SK-N-SH (cell line): ENCODE results near the gene TGM2. TPM values are rescaled to one million over a fixed set of nuclear protein-coding genes. Genes with fewer than 3 reads are reported as not detected.

ENCODE experiments used
- CTCF ChIA-PET: fragments of 300-600, 350-600 bp; formaldehyde crosslinking; extraction: SDS; loops from one replicate; lab custom pipeline; 2021; lab: Yijun Ruan, JAX
- POLR2A ChIA-PET: fragments of 350-600 bp; sonication (Branson Sonifier 250); formaldehyde crosslinking; extraction: SDS; loops from one replicate; lab custom pipeline; 2020; ENCODE audit warnings: antibody characterized with exemption, inconsistent platforms; lab: Yijun Ruan, JAX
- DNase-seq: peaks from one replicate; pipeline ENCODE4 v3.0.0; 2012
- H2AFZ ChIP-seq: fragments of 200-600 bp; sonication (generic); 2 replicates; pipeline ENCODE4 v1.8.1; 2016; ENCODE audit warnings: antibody characterized with exemption, mild to moderate bottlenecking, low read depth
- H3F3A ChIP-seq: fragments of 200-600 bp; sonication (generic); replicated peaks from 2 replicates; pipeline ENCODE3; 2016; ENCODE audit warnings: antibody characterized with exemption, mild to moderate bottlenecking; ENCODE audit not compliant: insufficient read depth
- H3K27ac ChIP-seq, 2 experiments: fragments of 200-500 bp in 1 of 2; fragments of 200-600 bp in 1 of 2; sonication (Bioruptor generic) in 1 of 2; sonication (generic), shearing (Covaris generic) in 1 of 2; 2 replicates each; pipeline versions ENCODE4 v1.5.1 to v1.6.1; 2014 to 2016; ENCODE audit warnings: low read depth in 2 of 2, inconsistent platforms in 1 of 2, low read length in 1 of 2, mild to moderate bottlenecking in 1 of 2, mixed read lengths in 1 of 2
- H3K27me3 ChIP-seq: fragments of 200-600 bp; sonication (generic), shearing (Covaris generic); 2 replicates; pipeline ENCODE4 v1.6.1; 2016; ENCODE audit warnings: mixed run types; ENCODE audit not compliant: insufficient read depth
- H3K36me3 ChIP-seq, 2 experiments: fragments of 200-500 bp in 1 of 2; fragments of 200-600 bp in 1 of 2; sonication (Bioruptor generic) in 1 of 2; sonication (generic) in 1 of 2; replicated peaks in 1 of 2; 2 replicates each; pipeline versions ENCODE3 to v1.5.1; 2014 to 2016; ENCODE audit warnings: low read length in 1 of 2, mild to moderate bottlenecking in 1 of 2; ENCODE audit not compliant: insufficient read depth in 2 of 2, control insufficient read depth in 1 of 2
- H3K4me1 ChIP-seq, 2 experiments: fragments of 200-500 bp in 1 of 2; fragments of 200-600 bp in 1 of 2; sonication (Bioruptor generic) in 1 of 2; sonication (generic), shearing (Covaris generic) in 1 of 2; 2 replicates each; pipeline versions ENCODE4 v1.5.1 to v1.6.1; 2014 to 2016; ENCODE audit warnings: low read depth in 1 of 2, low read length in 1 of 2, mixed run types in 1 of 2; ENCODE audit not compliant: insufficient read depth in 2 of 2, control insufficient read depth in 1 of 2
- H3K4me2 ChIP-seq: fragments of 200-600 bp; sonication (generic), shearing (Covaris generic); 2 replicates; pipeline ENCODE4 v1.6.1; 2017; ENCODE audit warnings: mixed run types
- H3K4me3 ChIP-seq, 2 experiments: fragments of 200-500 bp in 1 of 2; fragments of 200-600 bp in 1 of 2; sonication (Bioruptor generic) in 1 of 2; sonication (generic), shearing (Covaris generic) in 1 of 2; 2 replicates each; pipeline versions ENCODE4 v1.5.1 to v1.8.1; 2014 to 2016; ENCODE audit warnings: low read depth in 2 of 2, inconsistent platforms in 1 of 2, low read length in 1 of 2, mild to moderate bottlenecking in 1 of 2, mixed read lengths in 1 of 2, moderate library complexity in 1 of 2
- H3K79me2 ChIP-seq: fragments of 200-600 bp; sonication (generic); 2 replicates; pipeline ENCODE4 v1.8.1; 2017; ENCODE audit warnings: mild to moderate bottlenecking; ENCODE audit not compliant: insufficient read depth
- H3K9ac ChIP-seq: fragments of 200-600 bp; sonication (generic); 2 replicates; pipeline ENCODE4 v1.6.1; 2017; ENCODE audit warnings: mixed run types
- H3K9me2 ChIP-seq: fragments of 200-600 bp; sonication (generic); 2 replicates; pipeline ENCODE4 v1.6.1; 2017; ENCODE audit warnings: mixed run types
- H3K9me3 ChIP-seq: fragments of 200-600 bp; sonication (generic); 2 replicates; pipeline ENCODE4 v1.6.1; 2017; ENCODE audit warnings: mixed run types, mild to moderate bottlenecking, moderate library complexity
- H4K20me1 ChIP-seq: fragments of 200-600 bp; sonication (generic); 2 replicates; pipeline ENCODE4 v1.6.1; 2017; ENCODE audit warnings: mild to moderate bottlenecking, mixed run types; ENCODE audit not compliant: insufficient read depth
- EZH2phosphoT487 ChIP-seq: fragments of 200-600 bp; sonication (generic); IDR thresholded peaks from 2 replicates; pipeline ENCODE4 v1.6.1; 2017; ENCODE audit warnings: low read depth, mixed run types, mild to moderate bottlenecking, antibody characterized with exemption, moderate library complexity, borderline replicate concordance
- FOSL2 ChIP-seq: IDR thresholded peaks from 2 replicates; pipeline ENCODE4 v1.4.0; 2012; ENCODE audit warnings: low read depth, mild to moderate bottlenecking, moderate library complexity, borderline replicate concordance
- FOXJ3 ChIP-seq: sonication (generic); formaldehyde crosslinking; IDR thresholded peaks from 2 replicates; pipeline ENCODE4 v1.5.1; 2020; ENCODE audit warnings: mild to moderate bottlenecking, missing genetic modification reagents
- JUND ChIP-seq: IDR thresholded peaks from 2 replicates; pipeline ENCODE4 v1.4.0; 2012
- MEF2A ChIP-seq: IDR thresholded peaks from 2 replicates; pipeline ENCODE4 v1.4.0; 2012; ENCODE audit warnings: low read depth, borderline replicate concordance
- NFIC ChIP-seq: IDR thresholded peaks from 2 replicates; pipeline ENCODE4 v1.4.0; 2012; ENCODE audit warnings: borderline replicate concordance
- RCOR1 ChIP-seq: fragments of 150-350 bp; IDR thresholded peaks from 2 replicates; pipeline ENCODE4 v1.6.1; 2017; ENCODE audit warnings: antibody characterized with exemption, low read length
- RFX5 ChIP-seq: IDR thresholded peaks from 2 replicates; pipeline ENCODE4 v1.6.1; 2012; ENCODE audit warnings: mild to moderate bottlenecking, improper control_type of control experiment, low read length
- SIN3A ChIP-seq: IDR thresholded peaks from 2 replicates; pipeline ENCODE4 v1.6.1; 2012; ENCODE audit warnings: low read depth, mild to moderate bottlenecking, low read length, moderate library complexity, borderline replicate concordance
- SMC3 ChIP-seq: IDR thresholded peaks from 2 replicates; pipeline ENCODE4 v1.6.1; 2012; ENCODE audit warnings: low read depth, low read length, improper control_type of control experiment
- TCF12 ChIP-seq: IDR thresholded peaks from 2 replicates; pipeline ENCODE4 v1.4.0; 2012
- TEAD4 ChIP-seq: IDR thresholded peaks from 2 replicates; pipeline ENCODE4 v1.4.0; 2012; ENCODE audit warnings: mild to moderate bottlenecking, borderline replicate concordance; ENCODE audit not compliant: insufficient read depth
- YY1 ChIP-seq: IDR thresholded peaks from 2 replicates; pipeline ENCODE4 v1.4.0; 2012; ENCODE audit warnings: low read depth, mild to moderate bottlenecking
- WGBS: methylation state at CpG from one replicate; pipeline ENCODE4 v1.1.6; 2017; ENCODE audit warnings: low lambda C conversion rate; 5-methylcytosine and 5-hydroxymethylcytosine counted together
- polyA plus RNA-seq, 3 experiments: library from polyadenylated mRNA; depleted of rRNA; stranded (reverse); fragments of >200 nt; gene quantifications; 2 replicates each; pipeline ENCODE4 v1.2.3, GENCODE V29; 2012
- TF ChIP-seq, protein P1 (sequence below): IDR thresholded peaks from 2 replicates; pipeline ENCODE4 v1.4.0; 2012; ENCODE audit warnings: low read depth
- TF ChIP-seq, protein P2 (sequence below): fragments of 150-350 bp; IDR thresholded peaks from 2 replicates; pipeline ENCODE4 v1.6.1; 2017; ENCODE audit warnings: antibody characterized with exemption, low read length, low read depth, borderline replicate concordance
- TF ChIP-seq, protein P3 (sequence below): IDR thresholded peaks from 2 replicates; pipeline ENCODE4 v1.4.0; 2012; ENCODE audit warnings: low read depth, borderline replicate concordance
- TF ChIP-seq, protein P4 (sequence below): fragments of 200-600 bp; sonication (generic); IDR thresholded peaks from 2 replicates; pipeline ENCODE4 v1.6.1; 2017; ENCODE audit warnings: antibody characterized with exemption, mild to moderate bottlenecking, moderate library complexity
- TF ChIP-seq, protein P5 (sequence below): IDR thresholded peaks from 2 replicates; pipeline ENCODE4; 2012
- TF ChIP-seq, protein P6 (sequence below): IDR thresholded peaks from 2 replicates; pipeline ENCODE4 v1.6.1; 2012; ENCODE audit warnings: mild to moderate bottlenecking, low read depth, low read length, moderate library complexity

Gene TGM2
- polyA plus RNA-seq, 1 of the 3 experiments (the other 2 are of a cell fraction) = 676 TPM

DNA sequence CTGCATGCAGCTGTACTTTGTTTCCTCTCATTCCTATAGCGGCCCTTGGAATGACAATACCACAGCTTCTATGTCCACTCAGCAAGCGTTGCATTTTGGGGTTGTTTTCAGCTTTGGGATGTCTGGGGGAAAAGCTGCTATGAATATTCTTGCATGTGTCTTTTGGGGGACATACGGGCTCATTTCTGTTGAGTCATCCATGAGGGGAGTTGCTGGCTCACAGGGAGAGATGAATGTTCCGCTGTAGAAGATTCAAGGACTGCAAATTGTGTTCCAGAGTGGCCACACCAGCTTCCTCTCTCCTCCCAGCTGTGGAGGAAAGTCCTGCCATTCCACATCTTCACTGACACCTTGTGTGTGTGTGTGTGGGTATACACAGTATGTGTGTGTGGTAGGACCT, 43.3 kb downstream of the TGM2 start:
- Histone ChIP-seq H3K36me3 (no peaks in the 10 kb centered on the region), H3K27ac (peak overlapping the region in 1 of 2 experiments; percentile 21; a peak in 1 of 4 replicates), H2AFZ (no peak overlapping the region), H3F3A (peaks cover 46% of the 10 kb centered on the region), H3K9me2 (no peaks in the 10 kb centered on the region), H3K4me3 (no peak overlapping the region), H3K9me3 (no peaks in the 10 kb centered on the region), H3K4me1 (peaks cover 18% of the 10 kb centered on the region in 2 experiments; a peak in 3 of 4 replicates), H3K79me2 (no peaks in the 10 kb centered on the region), H3K9ac (no peak overlapping the region), H3K4me2 (no peak overlapping the region)
- DNase-seq = no peak
- POLR2A ChIA-PET = no interaction called here
- 86% methylated on average over 4 of the region's 4 CpGs for WGBS
- TF ChIP-seq RFX5 (no peak), EZH2phosphoT487 (no peak), TCF12 (no peak), RCOR1 (no peak), NFIC (no peak), FOSL2 (no peak), JUND (no peak)
- TF ChIP-seq, protein P1, sequence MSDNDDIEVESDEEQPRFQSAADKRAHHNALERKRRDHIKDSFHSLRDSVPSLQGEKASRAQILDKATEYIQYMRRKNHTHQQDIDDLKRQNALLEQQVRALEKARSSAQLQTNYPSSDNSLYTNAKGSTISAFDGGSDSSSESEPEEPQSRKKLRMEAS = no peak
- TF ChIP-seq, protein P2, sequence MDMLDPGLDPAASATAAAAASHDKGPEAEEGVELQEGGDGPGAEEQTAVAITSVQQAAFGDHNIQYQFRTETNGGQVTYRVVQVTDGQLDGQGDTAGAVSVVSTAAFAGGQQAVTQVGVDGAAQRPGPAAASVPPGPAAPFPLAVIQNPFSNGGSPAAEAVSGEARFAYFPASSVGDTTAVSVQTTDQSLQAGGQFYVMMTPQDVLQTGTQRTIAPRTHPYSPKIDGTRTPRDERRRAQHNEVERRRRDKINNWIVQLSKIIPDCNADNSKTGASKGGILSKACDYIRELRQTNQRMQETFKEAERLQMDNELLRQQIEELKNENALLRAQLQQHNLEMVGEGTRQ = no peak
- TF ChIP-seq, protein P3, sequence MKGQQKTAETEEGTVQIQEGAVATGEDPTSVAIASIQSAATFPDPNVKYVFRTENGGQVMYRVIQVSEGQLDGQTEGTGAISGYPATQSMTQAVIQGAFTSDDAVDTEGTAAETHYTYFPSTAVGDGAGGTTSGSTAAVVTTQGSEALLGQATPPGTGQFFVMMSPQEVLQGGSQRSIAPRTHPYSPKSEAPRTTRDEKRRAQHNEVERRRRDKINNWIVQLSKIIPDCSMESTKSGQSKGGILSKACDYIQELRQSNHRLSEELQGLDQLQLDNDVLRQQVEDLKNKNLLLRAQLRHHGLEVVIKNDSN = no peak
- TF ChIP-seq, protein P4, sequence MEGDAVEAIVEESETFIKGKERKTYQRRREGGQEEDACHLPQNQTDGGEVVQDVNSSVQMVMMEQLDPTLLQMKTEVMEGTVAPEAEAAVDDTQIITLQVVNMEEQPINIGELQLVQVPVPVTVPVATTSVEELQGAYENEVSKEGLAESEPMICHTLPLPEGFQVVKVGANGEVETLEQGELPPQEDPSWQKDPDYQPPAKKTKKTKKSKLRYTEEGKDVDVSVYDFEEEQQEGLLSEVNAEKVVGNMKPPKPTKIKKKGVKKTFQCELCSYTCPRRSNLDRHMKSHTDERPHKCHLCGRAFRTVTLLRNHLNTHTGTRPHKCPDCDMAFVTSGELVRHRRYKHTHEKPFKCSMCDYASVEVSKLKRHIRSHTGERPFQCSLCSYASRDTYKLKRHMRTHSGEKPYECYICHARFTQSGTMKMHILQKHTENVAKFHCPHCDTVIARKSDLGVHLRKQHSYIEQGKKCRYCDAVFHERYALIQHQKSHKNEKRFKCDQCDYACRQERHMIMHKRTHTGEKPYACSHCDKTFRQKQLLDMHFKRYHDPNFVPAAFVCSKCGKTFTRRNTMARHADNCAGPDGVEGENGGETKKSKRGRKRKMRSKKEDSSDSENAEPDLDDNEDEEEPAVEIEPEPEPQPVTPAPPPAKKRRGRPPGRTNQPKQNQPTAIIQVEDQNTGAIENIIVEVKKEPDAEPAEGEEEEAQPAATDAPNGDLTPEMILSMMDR = no peak
- TF ChIP-seq, all 33 proteins: peak for 0
- H4K20me1 ChIP-seq = no peaks in the 10 kb centered on the region
- CTCF ChIA-PET = interaction anchor here (2.0 kb wide), 1 partner anchor 48 kb away, joined by 6 read pairs; no protein-coding TSS in a partner anchor
- H3K27me3 ChIP-seq = no peaks in the 10 kb centered on the region

DNA sequence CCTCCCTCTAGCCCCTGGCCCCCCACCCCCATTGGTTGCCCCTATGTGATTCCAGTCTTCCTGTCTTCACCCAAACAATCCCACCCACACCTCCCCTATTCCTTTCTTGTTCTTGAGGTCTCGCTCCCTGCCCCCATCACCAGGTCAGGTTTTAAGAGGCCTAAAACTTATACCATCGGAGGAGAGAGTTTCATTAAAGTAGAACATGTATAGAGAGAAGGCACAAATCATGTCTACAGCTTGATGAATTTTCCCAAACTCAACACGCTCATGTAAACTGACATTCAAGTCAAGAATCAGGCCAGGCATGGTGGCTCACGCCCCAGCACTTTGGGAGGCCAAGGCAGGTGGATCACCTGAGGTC, 44.5 kb downstream of the TGM2 start:
- Histone ChIP-seq H3K27ac (no peak overlapping the region), H3K27me3 (no peaks in the 10 kb centered on the region), H3K9me2 (no peaks in the 10 kb centered on the region), H2AFZ (no peak overlapping the region), H3K4me1 (peaks cover 8 to 11% of the 10 kb centered on the region in 2 experiments; a peak in 3 of 4 replicates), H3K4me3 (no peak overlapping the region), H3K4me2 (no peak overlapping the region), H3F3A (peaks cover 45% of the 10 kb centered on the region), H3K79me2 (no peaks in the 10 kb centered on the region), H3K36me3 (no peaks in the 10 kb centered on the region), H4K20me1 (no peaks in the 10 kb centered on the region), H3K9ac (no peak overlapping the region), H3K9me3 (no peaks in the 10 kb centered on the region)
- DNase-seq = no peak
- POLR2A ChIA-PET = no interaction called here
- CTCF ChIA-PET = interaction anchor here (2.0 kb wide), 1 partner anchor 47 kb away, joined by 6 read pairs; no protein-coding TSS in a partner anchor
- 96% methylated on average over 4 of the region's 4 CpGs for WGBS
- TF ChIP-seq MEF2A (no peak), YY1 (no peak), FOSL2 (no peak), TEAD4 (no peak), FOXJ3 (no peak), SMC3 (no peak), SIN3A (no peak), RCOR1 (no peak)
- TF ChIP-seq, protein P5, sequence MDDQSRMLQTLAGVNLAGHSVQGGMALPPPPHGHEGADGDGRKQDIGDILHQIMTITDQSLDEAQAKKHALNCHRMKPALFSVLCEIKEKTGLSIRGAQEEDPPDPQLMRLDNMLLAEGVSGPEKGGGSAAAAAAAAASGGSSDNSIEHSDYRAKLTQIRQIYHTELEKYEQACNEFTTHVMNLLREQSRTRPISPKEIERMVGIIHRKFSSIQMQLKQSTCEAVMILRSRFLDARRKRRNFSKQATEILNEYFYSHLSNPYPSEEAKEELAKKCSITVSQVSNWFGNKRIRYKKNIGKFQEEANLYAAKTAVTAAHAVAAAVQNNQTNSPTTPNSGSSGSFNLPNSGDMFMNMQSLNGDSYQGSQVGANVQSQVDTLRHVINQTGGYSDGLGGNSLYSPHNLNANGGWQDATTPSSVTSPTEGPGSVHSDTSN = no peak
- TF ChIP-seq, protein P6, sequence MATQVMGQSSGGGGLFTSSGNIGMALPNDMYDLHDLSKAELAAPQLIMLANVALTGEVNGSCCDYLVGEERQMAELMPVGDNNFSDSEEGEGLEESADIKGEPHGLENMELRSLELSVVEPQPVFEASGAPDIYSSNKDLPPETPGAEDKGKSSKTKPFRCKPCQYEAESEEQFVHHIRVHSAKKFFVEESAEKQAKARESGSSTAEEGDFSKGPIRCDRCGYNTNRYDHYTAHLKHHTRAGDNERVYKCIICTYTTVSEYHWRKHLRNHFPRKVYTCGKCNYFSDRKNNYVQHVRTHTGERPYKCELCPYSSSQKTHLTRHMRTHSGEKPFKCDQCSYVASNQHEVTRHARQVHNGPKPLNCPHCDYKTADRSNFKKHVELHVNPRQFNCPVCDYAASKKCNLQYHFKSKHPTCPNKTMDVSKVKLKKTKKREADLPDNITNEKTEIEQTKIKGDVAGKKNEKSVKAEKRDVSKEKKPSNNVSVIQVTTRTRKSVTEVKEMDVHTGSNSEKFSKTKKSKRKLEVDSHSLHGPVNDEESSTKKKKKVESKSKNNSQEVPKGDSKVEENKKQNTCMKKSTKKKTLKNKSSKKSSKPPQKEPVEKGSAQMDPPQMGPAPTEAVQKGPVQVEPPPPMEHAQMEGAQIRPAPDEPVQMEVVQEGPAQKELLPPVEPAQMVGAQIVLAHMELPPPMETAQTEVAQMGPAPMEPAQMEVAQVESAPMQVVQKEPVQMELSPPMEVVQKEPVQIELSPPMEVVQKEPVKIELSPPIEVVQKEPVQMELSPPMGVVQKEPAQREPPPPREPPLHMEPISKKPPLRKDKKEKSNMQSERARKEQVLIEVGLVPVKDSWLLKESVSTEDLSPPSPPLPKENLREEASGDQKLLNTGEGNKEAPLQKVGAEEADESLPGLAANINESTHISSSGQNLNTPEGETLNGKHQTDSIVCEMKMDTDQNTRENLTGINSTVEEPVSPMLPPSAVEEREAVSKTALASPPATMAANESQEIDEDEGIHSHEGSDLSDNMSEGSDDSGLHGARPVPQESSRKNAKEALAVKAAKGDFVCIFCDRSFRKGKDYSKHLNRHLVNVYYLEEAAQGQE = no peak
